NT2/D1 (cell line): ENCODE measurements around the gene APCDD1.

Experiments
- SUZ12 ChIP-seq: IDR thresholded peaks from 2 replicates; pipeline ENCODE4 v1.6.1; 2011; ENCODE audit not compliant: insufficient read length, insufficient read depth; ENCODE audit errors: extremely low read depth
- ZNF274 ChIP-seq: IDR thresholded peaks from 2 replicates; pipeline ENCODE4 v1.6.1; 2011; ENCODE audit warnings: mild to moderate bottlenecking, low read depth, low read length

DNA sequence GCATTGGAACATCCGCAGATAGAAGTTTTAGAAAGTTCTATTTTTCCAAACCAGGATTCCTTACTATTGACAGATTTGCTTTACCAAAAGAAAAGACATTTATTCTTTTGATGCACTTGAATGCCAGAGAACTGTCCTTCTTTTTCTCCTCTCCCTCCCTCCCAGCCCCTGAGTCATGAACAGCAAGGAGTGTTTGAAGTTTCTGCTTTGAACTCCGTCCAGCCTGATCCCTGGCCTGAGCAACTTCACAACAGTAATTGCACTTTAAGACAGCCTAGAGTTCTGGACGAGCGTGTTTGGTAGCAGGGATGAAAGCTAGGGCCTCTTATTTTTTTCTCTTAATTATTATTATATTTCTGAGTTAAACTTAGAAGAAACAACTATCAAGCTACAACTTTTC is 33.6 kb downstream of the APCDD1 start:
- no peak for TF ChIP-seq ZNF274
- TF ChIP-seq SUZ12 = no peak
